Esophagus squamous epithelium (tissue), 4 donors: ENCODE data around the gene CLCN4.

Experiments used
- POLR2A ChIP-seq, 4 donors: fragments of 450-650 bp; IDR thresholded peaks; one replicate each; pipeline ENCODE4 v1.6.1; 2017; ENCODE audit warnings: antibody characterized with exemption in 4 of 4, mild to moderate bottlenecking in 4 of 4, moderate library complexity in 3 of 4
- TF ChIP-seq, protein P1 (sequence below), 6 experiments: fragments of 450-650 bp in 4 of 6; fragments of 200-600 bp in 2 of 6; sonication (generic) in 2 of 6; IDR thresholded peaks; one replicate each; pipeline ENCODE4 v1.5.1; 2016 to 2019; ENCODE audit warnings: antibody characterized with exemption in 6 of 6, mild to moderate bottlenecking in 4 of 6, moderate library complexity in 4 of 6

DNA sequence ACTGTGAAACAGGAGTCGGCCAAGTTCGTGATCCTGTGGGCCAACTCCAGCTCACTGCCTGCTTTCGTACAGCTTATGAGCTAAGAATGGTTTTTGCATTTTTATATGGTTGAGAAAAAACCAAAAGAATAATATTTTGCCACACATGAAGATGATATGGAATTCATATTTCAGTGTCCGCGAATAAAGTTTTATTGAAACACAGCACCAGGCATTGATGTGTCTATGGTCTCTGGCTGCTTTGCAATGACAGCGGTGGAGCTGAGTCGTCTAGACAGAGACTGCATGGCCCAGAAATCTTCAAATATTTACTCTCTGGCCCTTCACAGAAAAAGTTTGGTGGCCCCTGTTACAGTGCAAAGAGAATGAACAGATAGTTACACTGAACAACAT is 20.2 kb downstream of the CLCN4 start:
- TF ChIP-seq, protein P1, sequence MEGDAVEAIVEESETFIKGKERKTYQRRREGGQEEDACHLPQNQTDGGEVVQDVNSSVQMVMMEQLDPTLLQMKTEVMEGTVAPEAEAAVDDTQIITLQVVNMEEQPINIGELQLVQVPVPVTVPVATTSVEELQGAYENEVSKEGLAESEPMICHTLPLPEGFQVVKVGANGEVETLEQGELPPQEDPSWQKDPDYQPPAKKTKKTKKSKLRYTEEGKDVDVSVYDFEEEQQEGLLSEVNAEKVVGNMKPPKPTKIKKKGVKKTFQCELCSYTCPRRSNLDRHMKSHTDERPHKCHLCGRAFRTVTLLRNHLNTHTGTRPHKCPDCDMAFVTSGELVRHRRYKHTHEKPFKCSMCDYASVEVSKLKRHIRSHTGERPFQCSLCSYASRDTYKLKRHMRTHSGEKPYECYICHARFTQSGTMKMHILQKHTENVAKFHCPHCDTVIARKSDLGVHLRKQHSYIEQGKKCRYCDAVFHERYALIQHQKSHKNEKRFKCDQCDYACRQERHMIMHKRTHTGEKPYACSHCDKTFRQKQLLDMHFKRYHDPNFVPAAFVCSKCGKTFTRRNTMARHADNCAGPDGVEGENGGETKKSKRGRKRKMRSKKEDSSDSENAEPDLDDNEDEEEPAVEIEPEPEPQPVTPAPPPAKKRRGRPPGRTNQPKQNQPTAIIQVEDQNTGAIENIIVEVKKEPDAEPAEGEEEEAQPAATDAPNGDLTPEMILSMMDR (IDR thresholded peaks at IDR 0.05), result no peak
- no peak for TF ChIP-seq POLR2A (IDR thresholded peaks at IDR 0.05)
